Neuron (in vitro differentiated cells): ENCODE measurements around the gene HECW1.
"Not testable (repeated sequence)": the region's sequence is repeated elsewhere in the genome, so short reads cannot be mapped to it uniquely, and the experiment has no call there.

Experiments
- H2AFZ ChIP-seq: one replicate; pipeline ENCODE4 v1.6.1; 2013; ENCODE audit warnings: low read depth, mild to moderate bottlenecking, inconsistent platforms, low read length, moderate library complexity
- H3K27me3 ChIP-seq: one replicate; pipeline ENCODE4 v1.6.1; 2013; ENCODE audit warnings: low read length; ENCODE audit not compliant: insufficient read depth
- H3K36me3 ChIP-seq: one replicate; pipeline ENCODE4 v1.6.1; 2013; ENCODE audit warnings: low read length; ENCODE audit not compliant: insufficient read depth
- H3K4me1 ChIP-seq: one replicate; pipeline ENCODE4 v1.6.1; 2013; ENCODE audit warnings: low read length; ENCODE audit not compliant: insufficient read depth
- H3K4me3 ChIP-seq: 2 replicates; pipeline ENCODE4 v1.5.1; 2013; ENCODE audit warnings: mild to moderate bottlenecking, low read length, moderate library complexity
- H3K9me3 ChIP-seq: one replicate; pipeline ENCODE4 v1.6.1; 2013; ENCODE audit warnings: low read length

Gene HECW1

DNA sequence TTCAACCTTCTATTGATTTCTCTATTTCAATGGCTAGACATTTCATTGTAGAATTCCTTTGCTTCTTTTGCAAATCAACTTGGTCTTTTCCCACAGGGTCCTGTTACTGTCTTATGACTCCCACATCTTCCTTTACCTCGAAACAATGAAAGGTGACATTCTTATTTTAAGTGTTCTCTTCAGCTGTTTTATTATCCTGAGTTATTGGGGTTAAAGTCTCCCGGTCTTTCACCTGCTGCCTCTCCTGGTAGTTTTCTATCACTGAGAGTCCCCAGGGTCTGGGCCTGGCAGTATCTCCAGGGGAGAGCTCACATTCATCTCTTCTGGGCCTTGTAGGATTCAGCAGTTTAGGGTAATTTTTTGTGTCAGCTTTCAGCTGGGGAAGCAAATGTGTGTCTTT lies 95.8 kb downstream of the HECW1 start:
- Histone ChIP-seq H2AFZ (no peak overlapping the region), H3K4me1 (no peaks in the 10 kb centered on the region), H3K27me3 (peaks cover 2% of the 10 kb centered on the region), H3K36me3 (no peaks in the 10 kb centered on the region), H3K4me3 (no peak overlapping the region), H3K9me3 (no peaks in the 10 kb centered on the region)

DNA sequence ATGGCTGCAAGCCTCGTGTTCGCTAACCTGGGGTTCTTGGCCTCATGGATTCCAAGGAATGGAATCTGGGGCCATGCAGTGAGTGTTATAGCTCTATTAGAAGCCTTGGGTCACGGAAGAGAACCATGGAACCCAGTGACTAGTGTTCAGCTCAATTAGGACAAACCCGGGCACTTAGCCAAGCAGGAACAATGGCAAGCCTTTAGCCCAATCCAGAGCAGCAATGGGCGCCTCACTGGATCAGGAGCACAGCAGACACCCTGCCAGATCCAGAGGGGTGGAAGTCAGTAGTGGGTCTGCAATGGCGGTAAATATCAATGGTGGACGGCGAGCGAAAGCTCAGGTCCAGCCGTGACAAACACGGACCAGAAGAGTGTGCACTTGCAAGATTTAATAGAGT lies 98.1 kb downstream of the HECW1 start:
- not testable (repeated sequence) for H3K4me1 ChIP-seq, H3K4me3 ChIP-seq

DNA sequence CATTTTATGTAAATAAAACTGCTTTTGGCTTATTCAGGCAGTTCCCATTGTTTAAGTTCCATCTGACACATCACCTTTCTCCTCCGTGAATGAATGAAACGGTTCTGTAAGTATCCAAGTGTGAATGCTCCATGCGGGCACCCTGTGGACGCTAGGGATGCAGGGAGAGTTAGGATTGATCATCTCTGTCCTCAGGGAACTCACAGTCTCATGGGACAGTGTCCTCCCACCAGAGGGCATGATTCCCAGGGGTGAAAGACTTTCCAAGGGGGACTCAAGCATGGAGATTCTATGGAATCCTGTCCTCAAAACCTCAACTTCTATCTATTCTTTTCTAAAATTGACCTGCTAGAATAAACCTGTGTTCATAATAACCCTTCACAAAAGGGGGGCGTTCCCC lies 98.8 kb downstream of the HECW1 start:
- Histone ChIP-seq H3K4me1 (no peaks in the 10 kb centered on the region), H3K27me3 (no peaks in the 10 kb centered on the region), H3K4me3 (no peak overlapping the region), H3K36me3 (no peaks in the 10 kb centered on the region), H3K9me3 (no peaks in the 10 kb centered on the region), H2AFZ (no peak overlapping the region)

More for the DNA sequence above, 98.1 kb downstream of the HECW1 start:
- H3K27me3 ChIP-seq, H3K9me3 ChIP-seq, H2AFZ ChIP-seq, H3K36me3 ChIP-seq: not testable (repeated sequence)

DNA sequence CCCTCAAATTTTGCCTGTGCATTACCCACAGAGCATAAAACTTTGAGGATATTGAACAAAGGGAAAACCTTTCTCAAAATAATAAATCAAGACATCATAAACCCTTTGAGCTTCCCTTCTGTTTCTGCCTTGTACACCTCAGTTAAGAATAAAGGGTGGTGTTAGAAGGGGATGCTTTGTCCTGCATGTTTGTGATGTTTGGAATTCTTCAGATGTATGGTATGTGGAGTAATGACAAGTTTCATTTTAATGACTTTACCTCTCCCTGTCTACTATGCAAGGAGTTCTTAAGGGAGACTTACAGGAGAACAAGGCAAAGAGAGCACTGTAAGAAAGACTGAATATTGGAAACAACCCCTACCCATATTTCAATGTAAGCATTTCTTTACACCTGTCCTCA lies 99.2 kb downstream of the HECW1 start:
- H3K27me3 ChIP-seq: no peaks in the 10 kb centered on the region
- H3K36me3 ChIP-seq: no peaks in the 10 kb centered on the region
- no peaks in the 10 kb centered on the region for H3K4me1 ChIP-seq
- no peak overlapping the region for H3K4me3 ChIP-seq
- no peaks in the 10 kb centered on the region for H3K9me3 ChIP-seq
- H2AFZ ChIP-seq: no peak overlapping the region

DNA sequence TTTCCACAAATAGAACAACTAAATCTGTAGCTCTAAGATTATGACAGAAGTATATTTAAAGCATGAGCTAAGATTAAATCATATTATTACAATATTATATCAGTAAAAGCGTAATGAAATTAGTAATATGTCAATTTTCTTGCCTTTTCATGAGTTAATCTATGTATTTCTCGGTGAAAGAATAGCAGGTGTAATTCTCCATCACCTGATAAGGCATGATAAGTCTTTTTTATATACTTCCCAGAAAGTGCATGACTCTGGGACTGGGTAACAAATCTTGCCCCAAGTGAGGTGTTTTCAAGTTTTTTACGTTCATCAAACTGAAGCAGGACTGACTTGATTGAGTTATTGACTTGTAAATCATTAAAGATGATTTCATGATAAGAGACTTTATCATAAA lies 100.5 kb downstream of the HECW1 start:
- no peaks in the 10 kb centered on the region for H3K4me1 ChIP-seq
- H2AFZ ChIP-seq: no peak overlapping the region
- H3K36me3 ChIP-seq: no peaks in the 10 kb centered on the region
- no peaks in the 10 kb centered on the region for H3K9me3 ChIP-seq
- no peaks in the 10 kb centered on the region for H3K27me3 ChIP-seq
- no peak overlapping the region for H3K4me3 ChIP-seq

DNA sequence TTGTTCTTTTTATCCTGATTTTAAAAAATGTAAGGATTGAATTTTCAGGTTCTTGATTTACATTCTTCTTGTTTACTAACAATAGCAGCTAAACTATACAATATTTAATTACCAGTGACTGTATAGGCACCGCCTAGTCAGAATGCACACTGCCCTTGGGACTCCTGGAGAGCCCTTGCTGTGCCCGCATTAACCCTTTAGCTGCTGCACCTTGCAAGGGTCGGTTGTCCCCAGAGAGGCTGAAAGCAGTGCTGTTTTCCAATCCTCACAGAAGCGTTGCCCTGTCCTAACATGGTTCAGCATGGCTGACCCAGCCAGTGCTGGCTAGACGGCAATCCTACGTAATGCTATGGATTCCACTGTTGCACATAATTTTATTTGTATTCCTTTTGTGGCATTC lies 102.6 kb downstream of the HECW1 start:
- Histone ChIP-seq H3K27me3 (no peaks in the 10 kb centered on the region), H3K4me1 (no peaks in the 10 kb centered on the region), H2AFZ (no peak overlapping the region), H3K4me3 (no peak overlapping the region), H3K9me3 (no peaks in the 10 kb centered on the region), H3K36me3 (no peaks in the 10 kb centered on the region)

DNA sequence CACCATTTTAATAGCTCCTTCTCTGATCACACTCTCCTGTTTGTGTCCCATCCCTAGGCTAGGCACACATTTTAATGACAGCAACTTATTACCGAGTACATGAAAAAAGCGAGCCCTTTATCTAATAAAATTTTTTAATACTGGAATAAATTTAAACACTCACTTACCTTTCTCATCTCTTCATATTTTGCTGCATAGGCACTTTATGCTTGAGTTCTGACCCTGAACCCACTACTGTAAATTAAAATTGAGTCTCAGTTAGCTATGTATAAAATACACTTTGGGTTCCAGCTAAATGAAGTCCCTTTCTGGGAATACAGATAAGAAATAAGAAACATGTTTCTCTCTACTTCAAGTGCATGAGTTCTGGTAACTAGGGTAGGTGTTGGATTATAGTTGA lies 104.6 kb downstream of the HECW1 start:
- Histone ChIP-seq H3K4me1 (no peaks in the 10 kb centered on the region), H3K36me3 (no peaks in the 10 kb centered on the region), H3K27me3 (no peaks in the 10 kb centered on the region), H3K9me3 (no peaks in the 10 kb centered on the region), H3K4me3 (no peak overlapping the region), H2AFZ (no peak overlapping the region)

DNA sequence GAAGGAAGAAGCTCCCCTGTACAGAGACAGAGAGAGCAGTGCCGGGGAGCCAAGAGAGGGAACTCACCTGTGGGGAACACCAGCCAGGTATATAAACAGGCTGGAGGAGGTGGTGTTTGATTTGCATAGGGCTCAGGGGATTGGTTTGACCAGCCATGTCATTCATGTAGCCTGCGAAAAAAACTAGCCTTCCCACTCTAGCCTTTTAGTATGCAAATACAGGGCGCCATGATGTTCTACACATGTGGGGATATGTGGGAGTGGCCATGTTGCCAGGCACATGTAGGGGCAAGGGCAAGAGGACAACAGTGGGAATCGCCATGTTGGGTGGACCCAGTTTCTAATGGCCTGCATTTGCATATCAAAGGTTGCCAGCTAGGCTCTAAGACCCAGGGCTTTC lies 106.5 kb downstream of the HECW1 start:
- H2AFZ ChIP-seq, H3K4me3 ChIP-seq, H3K36me3 ChIP-seq, H3K4me1 ChIP-seq, H3K9me3 ChIP-seq, H3K27me3 ChIP-seq: not testable (repeated sequence)

DNA sequence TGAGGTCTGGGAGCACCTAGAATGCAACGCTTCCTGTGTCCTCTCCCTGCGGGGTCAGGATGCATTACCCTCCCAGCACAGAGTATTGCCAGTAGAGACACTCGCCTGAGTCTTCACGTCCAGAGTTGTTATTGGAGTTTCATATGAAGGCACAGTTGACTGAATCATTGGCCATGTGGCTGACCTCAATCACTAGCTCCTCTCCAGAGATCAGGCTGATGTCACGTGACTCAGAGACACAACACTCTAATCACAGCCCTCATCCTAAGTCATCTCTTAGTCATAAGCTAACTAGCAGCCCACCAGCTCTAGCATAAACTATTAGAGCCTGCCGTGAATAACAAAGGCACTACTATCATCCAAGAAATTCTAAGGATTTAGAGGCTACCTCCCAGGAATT lies 107.8 kb downstream of the HECW1 start:
- Histone ChIP-seq H3K4me3 (no peak overlapping the region), H3K27me3 (no peaks in the 10 kb centered on the region), H2AFZ (no peak overlapping the region), H3K9me3 (no peaks in the 10 kb centered on the region), H3K36me3 (no peaks in the 10 kb centered on the region), H3K4me1 (no peaks in the 10 kb centered on the region)

DNA sequence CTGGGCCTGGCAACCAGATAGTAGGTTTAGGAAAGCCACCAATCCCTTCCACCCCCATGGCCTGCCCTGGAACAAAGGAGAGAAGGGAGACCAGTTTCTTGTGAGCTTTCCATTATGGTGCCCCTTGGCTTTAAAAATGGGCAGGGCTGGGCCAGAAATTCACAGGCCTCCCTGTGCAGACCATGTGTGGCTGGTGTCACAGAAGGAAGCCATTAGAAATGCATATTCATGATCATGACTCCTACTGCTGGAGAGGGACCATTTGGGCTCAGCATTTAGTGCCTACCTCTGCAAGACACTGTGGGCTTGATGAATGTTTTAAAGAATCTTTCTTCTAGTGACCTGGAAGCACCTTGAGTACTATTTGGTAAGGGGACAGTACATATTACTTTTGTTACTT lies 108.3 kb downstream of the HECW1 start:
- no peaks in the 10 kb centered on the region for H3K27me3 ChIP-seq
- no peaks in the 10 kb centered on the region for H3K36me3 ChIP-seq
- H3K9me3 ChIP-seq: no peaks in the 10 kb centered on the region
- no peak overlapping the region for H2AFZ ChIP-seq
- no peak overlapping the region for H3K4me3 ChIP-seq
- H3K4me1 ChIP-seq: no peaks in the 10 kb centered on the region

DNA sequence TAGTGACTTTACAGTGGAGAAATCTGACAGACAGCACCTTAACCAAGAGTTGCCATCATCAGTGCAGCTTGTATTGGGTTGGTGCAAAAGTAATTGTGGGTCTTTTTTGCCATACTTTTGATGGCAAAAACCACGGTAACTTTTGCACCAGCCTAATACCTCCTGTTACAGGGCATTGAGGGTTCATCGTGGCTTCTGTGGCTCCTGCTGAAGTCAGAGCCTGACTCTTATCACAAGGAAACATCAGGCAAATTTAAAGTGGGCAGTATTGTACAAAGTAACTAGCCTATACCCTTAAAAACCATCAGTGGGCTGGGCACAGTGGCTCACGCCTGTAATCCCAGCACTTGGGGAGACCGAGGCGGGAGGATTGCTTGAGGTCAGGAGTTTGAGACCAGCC lies 117.4 kb downstream of the HECW1 start:
- Histone ChIP-seq H3K27me3 (no peaks in the 10 kb centered on the region), H3K9me3 (no peaks in the 10 kb centered on the region)

DNA sequence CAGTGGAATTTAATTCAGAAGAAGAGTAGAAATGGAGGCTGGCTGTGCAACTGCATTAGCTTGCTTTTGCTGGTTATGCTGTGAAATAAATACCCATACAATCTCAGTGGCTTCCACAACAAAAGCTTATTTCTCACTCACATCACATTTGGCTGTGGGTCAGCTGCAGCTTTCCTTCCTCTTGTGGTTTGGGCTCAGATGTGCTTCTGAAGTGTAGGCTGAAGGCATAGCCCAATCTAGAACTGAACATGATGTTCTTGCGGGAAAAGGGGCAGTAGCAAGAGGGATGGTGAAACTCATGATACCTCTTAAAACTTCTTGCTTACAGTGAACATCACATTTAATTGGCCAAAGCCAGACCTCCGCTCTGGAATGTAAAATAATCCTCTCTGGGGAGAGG lies 119.9 kb downstream of the HECW1 start:
- H3K9me3 ChIP-seq: no peaks in the 10 kb centered on the region
- no peaks in the 10 kb centered on the region for H3K36me3 ChIP-seq
- H3K27me3 ChIP-seq: no peaks in the 10 kb centered on the region
- H3K4me3 ChIP-seq: no peak overlapping the region
- no peak overlapping the region for H2AFZ ChIP-seq
- H3K4me1 ChIP-seq: no peaks in the 10 kb centered on the region

More for the DNA sequence above, 117.4 kb downstream of the HECW1 start:
- no peaks in the 10 kb centered on the region for H3K4me1 ChIP-seq
- no peak overlapping the region for H3K4me3 ChIP-seq
- no peaks in the 10 kb centered on the region for H3K36me3 ChIP-seq
- no peak overlapping the region for H2AFZ ChIP-seq

DNA sequence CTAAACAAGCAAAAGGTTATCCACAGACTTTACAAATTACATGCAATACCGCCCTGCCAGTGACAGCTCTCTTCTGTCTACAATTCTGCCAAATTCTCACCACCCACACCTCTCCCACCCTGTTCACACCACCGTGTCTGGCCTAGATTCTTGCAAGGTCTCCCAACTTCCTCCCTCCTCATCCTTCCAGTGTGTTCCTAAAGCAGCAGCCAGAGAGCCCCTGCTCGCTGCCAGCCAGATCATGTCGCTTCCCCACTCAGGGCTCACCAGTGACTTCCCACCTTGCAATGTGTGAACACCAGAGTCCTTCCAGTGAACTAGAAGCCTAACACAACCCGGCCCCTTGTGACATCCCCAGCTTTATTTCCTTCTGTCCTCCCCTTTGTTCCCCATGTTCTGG lies 121.6 kb downstream of the HECW1 start:
- H3K4me1 ChIP-seq: no peaks in the 10 kb centered on the region
- no peak overlapping the region for H3K4me3 ChIP-seq
- no peaks in the 10 kb centered on the region for H3K9me3 ChIP-seq
- no peak overlapping the region for H2AFZ ChIP-seq
- no peaks in the 10 kb centered on the region for H3K27me3 ChIP-seq
- no peaks in the 10 kb centered on the region for H3K36me3 ChIP-seq

DNA sequence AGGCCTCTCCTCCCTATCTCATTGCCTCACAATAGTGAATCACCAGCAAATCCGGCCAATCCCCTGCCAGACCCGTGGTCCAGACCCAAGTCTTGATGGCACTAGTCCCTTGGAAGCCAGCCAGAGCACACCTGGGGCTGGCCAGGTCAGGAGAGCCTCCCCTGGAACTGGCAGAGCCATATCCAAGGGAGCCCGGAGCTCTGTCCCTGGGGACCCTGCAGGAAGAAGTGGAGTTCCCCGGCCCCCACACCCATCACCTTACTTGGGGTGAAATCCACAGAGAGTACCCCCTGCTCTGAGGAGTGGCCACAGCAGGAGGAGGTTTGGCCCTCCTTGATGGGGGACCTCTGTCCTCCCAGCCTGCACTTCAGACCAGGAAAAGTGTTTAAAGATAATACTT lies 122.5 kb downstream of the HECW1 start:
- no peak overlapping the region for H3K4me3 ChIP-seq
- no peaks in the 10 kb centered on the region for H3K27me3 ChIP-seq
- H3K4me1 ChIP-seq: no peaks in the 10 kb centered on the region
- H3K36me3 ChIP-seq: no peaks in the 10 kb centered on the region
- H2AFZ ChIP-seq: no peak overlapping the region
- no peaks in the 10 kb centered on the region for H3K9me3 ChIP-seq
